ENCODE data around the gene F9.

The F9 gene

GRCh38 chrX:139543920-139544319, 13.4 kb downstream of the F9 start:
- no peaks in the 10 kb centered on the region for H3K27me3 ChIP-seq (ENCODE audit: control insufficient read depth, insufficient read depth, low read length)
- no peaks in the 10 kb centered on the region for H3K36me3 ChIP-seq (ENCODE audit: control insufficient read depth, insufficient read depth, low read length)
- H3K4me1 ChIP-seq (ENCODE audit: control insufficient read depth, insufficient read depth, low read length): no peaks in the 10 kb centered on the region
- H3K9me3 ChIP-seq (ENCODE audit: control insufficient read depth, low read length): no peaks in the 10 kb centered on the region
- no peak overlapping the region for H3K4me3 ChIP-seq (ENCODE audit: low read length)
- H3K9ac ChIP-seq (ENCODE audit: low read length): no peak overlapping the region

GRCh38 chrX:139544591-139544990, 14.1 kb downstream of the F9 start:
- H3K9ac ChIP-seq (ENCODE audit: low read length): no peak overlapping the region
- no peaks in the 10 kb centered on the region for H3K27me3 ChIP-seq (ENCODE audit: control insufficient read depth, insufficient read depth, low read length)
- H3K9me3 ChIP-seq (ENCODE audit: control insufficient read depth, low read length): no peaks in the 10 kb centered on the region
- no peak overlapping the region for H3K4me3 ChIP-seq (ENCODE audit: low read length)
- no peaks in the 10 kb centered on the region for H3K4me1 ChIP-seq (ENCODE audit: control insufficient read depth, insufficient read depth, low read length)
- no peaks in the 10 kb centered on the region for H3K36me3 ChIP-seq (ENCODE audit: control insufficient read depth, insufficient read depth, low read length)

GRCh38 chrX:139554376-139554775, 23.8 kb downstream of the F9 start:
- Histone ChIP-seq H3K36me3 (ENCODE audit: control insufficient read depth, insufficient read depth, low read length) (no peaks in the 10 kb centered on the region), H3K9me3 (ENCODE audit: control insufficient read depth, low read length) (no peaks in the 10 kb centered on the region), H3K9ac (ENCODE audit: low read length) (no peak overlapping the region), H3K4me1 (ENCODE audit: control insufficient read depth, insufficient read depth, low read length) (no peaks in the 10 kb centered on the region), H3K4me3 (ENCODE audit: low read length) (no peak overlapping the region), H3K27me3 (ENCODE audit: control insufficient read depth, insufficient read depth, low read length) (no peaks in the 10 kb centered on the region)

GRCh38 chrX:139554991-139555675, 24.6 kb downstream of the F9 start:
- no peak overlapping the region for H3K9ac ChIP-seq (ENCODE audit: low read length)
- H3K36me3 ChIP-seq (ENCODE audit: control insufficient read depth, insufficient read depth, low read length): no peaks in the 10 kb centered on the region
- H3K9me3 ChIP-seq (ENCODE audit: control insufficient read depth, low read length): no peaks in the 10 kb centered on the region
- H3K27me3 ChIP-seq (ENCODE audit: control insufficient read depth, insufficient read depth, low read length): no peaks in the 10 kb centered on the region
- no peaks in the 10 kb centered on the region for H3K4me1 ChIP-seq (ENCODE audit: control insufficient read depth, insufficient read depth, low read length)
- no peak overlapping the region for H3K4me3 ChIP-seq (ENCODE audit: low read length)

GRCh38 chrX:139559383-139560042, 29.0 kb downstream of the F9 start:
- no peaks in the 10 kb centered on the region for H3K9me3 ChIP-seq (ENCODE audit: control insufficient read depth, low read length)
- no peaks in the 10 kb centered on the region for H3K27me3 ChIP-seq (ENCODE audit: control insufficient read depth, insufficient read depth, low read length)
- H3K36me3 ChIP-seq (ENCODE audit: control insufficient read depth, insufficient read depth, low read length): no peaks in the 10 kb centered on the region
- H3K9ac ChIP-seq (ENCODE audit: low read length): no peak overlapping the region
- H3K4me3 ChIP-seq (ENCODE audit: low read length): no peak overlapping the region
- no peaks in the 10 kb centered on the region for H3K4me1 ChIP-seq (ENCODE audit: control insufficient read depth, insufficient read depth, low read length)

GRCh38 chrX:139560221-139560620, 29.7 kb downstream of the F9 start:
- Histone ChIP-seq H3K4me3 (ENCODE audit: low read length) (no peak overlapping the region), H3K9ac (ENCODE audit: low read length) (no peak overlapping the region), H3K9me3 (ENCODE audit: control insufficient read depth, low read length) (no peaks in the 10 kb centered on the region), H3K27me3 (ENCODE audit: control insufficient read depth, insufficient read depth, low read length) (no peaks in the 10 kb centered on the region), H3K4me1 (ENCODE audit: control insufficient read depth, insufficient read depth, low read length) (no peaks in the 10 kb centered on the region), H3K36me3 (ENCODE audit: control insufficient read depth, insufficient read depth, low read length) (no peaks in the 10 kb centered on the region)

- no peaks in the 10 kb centered on the region for H3K27me3 ChIP-seq (ENCODE audit: control insufficient read depth, insufficient read depth, low read length)
- no peaks in the 10 kb centered on the region for H3K9me3 ChIP-seq (ENCODE audit: control insufficient read depth, low read length)
- H3K4me1 ChIP-seq (ENCODE audit: control insufficient read depth, insufficient read depth, low read length): no peaks in the 10 kb centered on the region
- H3K4me3 ChIP-seq (ENCODE audit: low read length): no peak overlapping the region
- H3K36me3 ChIP-seq (ENCODE audit: control insufficient read depth, insufficient read depth, low read length): no peaks in the 10 kb centered on the region
- no peak overlapping the region for H3K9ac ChIP-seq (ENCODE audit: low read length)
Measured at GRCh38 chrX:139563251-139563650, 32.7 kb downstream of the F9 start.

GRCh38 chrX:139566981-139567380, 36.4 kb downstream of the F9 start:
- H3K4me1 ChIP-seq (ENCODE audit: control insufficient read depth, insufficient read depth, low read length): no peaks in the 10 kb centered on the region
- H3K9ac ChIP-seq (ENCODE audit: low read length): no peak overlapping the region

GRCh38 chrX:139581068-139581467, 50.5 kb downstream of the F9 start:
- Histone ChIP-seq H3K36me3 (ENCODE audit: control insufficient read depth, insufficient read depth, low read length) (no peaks in the 10 kb centered on the region), H3K9ac (ENCODE audit: low read length) (no peak overlapping the region), H3K9me3 (ENCODE audit: control insufficient read depth, low read length) (no peaks in the 10 kb centered on the region), H3K4me1 (ENCODE audit: control insufficient read depth, insufficient read depth, low read length) (no peaks in the 10 kb centered on the region), H3K4me3 (ENCODE audit: low read length) (no peak overlapping the region), H3K27me3 (ENCODE audit: control insufficient read depth, insufficient read depth, low read length) (no peaks in the 10 kb centered on the region)

More at GRCh38 chrX:139566981-139567380, 36.4 kb downstream of the F9 start:
- Histone ChIP-seq H3K36me3 (ENCODE audit: control insufficient read depth, insufficient read depth, low read length) (no peaks in the 10 kb centered on the region), H3K9me3 (ENCODE audit: control insufficient read depth, low read length) (no peaks in the 10 kb centered on the region), H3K4me3 (ENCODE audit: low read length) (no peak overlapping the region), H3K27me3 (ENCODE audit: control insufficient read depth, insufficient read depth, low read length) (no peaks in the 10 kb centered on the region)

- H3K9ac ChIP-seq (ENCODE audit: low read length): no peak overlapping the region
- no peaks in the 10 kb centered on the region for H3K9me3 ChIP-seq (ENCODE audit: control insufficient read depth, low read length)
Measured at GRCh38 chrX:139585613-139586012, 55.1 kb downstream of the F9 start.

GRCh38 chrX:139596068-139596467, 65.5 kb downstream of the F9 start:
- no peaks in the 10 kb centered on the region for H3K27me3 ChIP-seq (ENCODE audit: control insufficient read depth, insufficient read depth, low read length)
- no peak overlapping the region for H3K4me3 ChIP-seq (ENCODE audit: low read length)
- no peaks in the 10 kb centered on the region for H3K9me3 ChIP-seq (ENCODE audit: control insufficient read depth, low read length)
- H3K4me1 ChIP-seq (ENCODE audit: control insufficient read depth, insufficient read depth, low read length): no peaks in the 10 kb centered on the region
- H3K36me3 ChIP-seq (ENCODE audit: control insufficient read depth, insufficient read depth, low read length): no peaks in the 10 kb centered on the region
- H3K9ac ChIP-seq (ENCODE audit: low read length): no peak overlapping the region

More at GRCh38 chrX:139585613-139586012, 55.1 kb downstream of the F9 start:
- H3K4me1 ChIP-seq (ENCODE audit: control insufficient read depth, insufficient read depth, low read length): no peaks in the 10 kb centered on the region
- no peaks in the 10 kb centered on the region for H3K27me3 ChIP-seq (ENCODE audit: control insufficient read depth, insufficient read depth, low read length)
- no peak overlapping the region for H3K4me3 ChIP-seq (ENCODE audit: low read length)
- no peaks in the 10 kb centered on the region for H3K36me3 ChIP-seq (ENCODE audit: control insufficient read depth, insufficient read depth, low read length)

GRCh38 chrX:139600105-139600504, 69.6 kb downstream of the F9 start:
- H3K36me3 ChIP-seq (ENCODE audit: control insufficient read depth, insufficient read depth, low read length): no peaks in the 10 kb centered on the region
- no peaks in the 10 kb centered on the region for H3K9me3 ChIP-seq (ENCODE audit: control insufficient read depth, low read length)
- H3K4me1 ChIP-seq (ENCODE audit: control insufficient read depth, insufficient read depth, low read length): no peaks in the 10 kb centered on the region
- H3K4me3 ChIP-seq (ENCODE audit: low read length): no peak overlapping the region
- no peaks in the 10 kb centered on the region for H3K27me3 ChIP-seq (ENCODE audit: control insufficient read depth, insufficient read depth, low read length)
- H3K9ac ChIP-seq (ENCODE audit: low read length): no peak overlapping the region

Measured in mucosa of stomach (tissue), 1 donor.